Muscle layer of colon (tissue), 2 donors: ENCODE results near the gene AKR1C8.
"Not testable (repeated sequence)": the region's sequence is repeated elsewhere in the genome, so short reads cannot be mapped to it uniquely, and the experiment has no call there.

Experiments used
- H3K27ac ChIP-seq: one replicate; pipeline ENCODE4 v1.7.0; 2013; ENCODE audit warnings: low read depth, mild to moderate bottlenecking, low read length, moderate library complexity
- H3K27me3 ChIP-seq, 2 donors: one replicate each; pipeline ENCODE4 v1.7.0; 2013; ENCODE audit warnings: low read length in 2 of 2, mild to moderate bottlenecking in 2 of 2; ENCODE audit not compliant: insufficient read depth in 2 of 2, control insufficient read depth in 1 of 2
- H3K36me3 ChIP-seq: one replicate; pipeline ENCODE4 v1.7.0; 2013; ENCODE audit warnings: mild to moderate bottlenecking, low read length; ENCODE audit not compliant: insufficient read depth
- H3K4me1 ChIP-seq: one replicate; pipeline ENCODE4 v1.7.0; 2013; ENCODE audit warnings: mild to moderate bottlenecking, low read length; ENCODE audit not compliant: insufficient read depth
- H3K4me3 ChIP-seq, 2 donors: one replicate each; pipeline ENCODE4 v1.7.0; 2013; ENCODE audit warnings: low read length in 2 of 2, low read depth in 1 of 2, mild to moderate bottlenecking in 1 of 2, moderate library complexity in 1 of 2
- H3K9ac ChIP-seq: one replicate; pipeline ENCODE4 v1.7.0; 2013; ENCODE audit warnings: low read length
- H3K9me3 ChIP-seq: one replicate; pipeline ENCODE4 v1.7.0; 2013; ENCODE audit warnings: mild to moderate bottlenecking, low read length
- donor health status: abdominal sarcoma.
- donor health status: Adenocarcinoma of cecum.

AKR1C8 gene

GRCh38 chr10:5163487-5163886 is 21.5 kb downstream of the AKR1C8 start:
- H3K4me3 ChIP-seq: no peak overlapping the region
- H3K36me3 ChIP-seq: no peaks in the 10 kb centered on the region
- peaks cover 11% of the 10 kb centered on the region for H3K9me3 ChIP-seq
- no peaks in the 10 kb centered on the region for H3K27me3 ChIP-seq
- no peaks in the 10 kb centered on the region for H3K4me1 ChIP-seq
- H3K9ac ChIP-seq: no peak overlapping the region
- no peak overlapping the region for H3K27ac ChIP-seq

GRCh38 chr10:5159126-5159525 is 25.8 kb downstream of the AKR1C8 start:
- no peak overlapping the region for H3K27ac ChIP-seq
- H3K9ac ChIP-seq: no peak overlapping the region
- no peak overlapping the region for H3K4me3 ChIP-seq
- no peaks in the 10 kb centered on the region for H3K36me3 ChIP-seq
- no peaks in the 10 kb centered on the region for H3K4me1 ChIP-seq
- H3K9me3 ChIP-seq: no peaks in the 10 kb centered on the region
- no peaks in the 10 kb centered on the region for H3K27me3 ChIP-seq

GRCh38 chr10:5157501-5157900 is 27.4 kb downstream of the AKR1C8 start:
- Histone ChIP-seq H3K9me3 (no peaks in the 10 kb centered on the region), H3K36me3 (no peaks in the 10 kb centered on the region), H3K27ac (no peak overlapping the region), H3K27me3 (no peaks in the 10 kb centered on the region), H3K9ac (no peak overlapping the region), H3K4me3 (no peak overlapping the region), H3K4me1 (no peaks in the 10 kb centered on the region)

- H3K4me3 ChIP-seq: no peak overlapping the region
- H3K27ac ChIP-seq: no peak overlapping the region
- no peaks in the 10 kb centered on the region for H3K9me3 ChIP-seq
- no peak overlapping the region for H3K9ac ChIP-seq
- H3K27me3 ChIP-seq: no peaks in the 10 kb centered on the region
- H3K4me1 ChIP-seq: no peaks in the 10 kb centered on the region
- no peaks in the 10 kb centered on the region for H3K36me3 ChIP-seq
Measured at GRCh38 chr10:5155951-5156350, 29.0 kb downstream of the AKR1C8 start.

- no peak overlapping the region for H3K4me3 ChIP-seq
- H3K9ac ChIP-seq: no peak overlapping the region
- H3K36me3 ChIP-seq: no peaks in the 10 kb centered on the region
- H3K9me3 ChIP-seq: no peaks in the 10 kb centered on the region
- H3K27ac ChIP-seq: no peak overlapping the region
- H3K27me3 ChIP-seq: no peaks in the 10 kb centered on the region
- no peaks in the 10 kb centered on the region for H3K4me1 ChIP-seq
Measured at GRCh38 chr10:5151076-5151475, 33.9 kb downstream of the AKR1C8 start.

GRCh38 chr10:5148678-5149032 is 36.3 kb downstream of the AKR1C8 start:
- no peak overlapping the region for H3K9ac ChIP-seq
- H3K36me3 ChIP-seq: no peaks in the 10 kb centered on the region
- no peaks in the 10 kb centered on the region for H3K4me1 ChIP-seq
- no peaks in the 10 kb centered on the region for H3K27me3 ChIP-seq
- no peak overlapping the region for H3K27ac ChIP-seq
- no peak overlapping the region for H3K4me3 ChIP-seq
- no peaks in the 10 kb centered on the region for H3K9me3 ChIP-seq

GRCh38 chr10:5147981-5148677 is 36.8 kb downstream of the AKR1C8 start:
- no peaks in the 10 kb centered on the region for H3K36me3 ChIP-seq
- H3K4me3 ChIP-seq: no peak overlapping the region
- H3K27ac ChIP-seq: no peak overlapping the region
- no peaks in the 10 kb centered on the region for H3K9me3 ChIP-seq
- H3K9ac ChIP-seq: no peak overlapping the region
- no peaks in the 10 kb centered on the region for H3K4me1 ChIP-seq
- H3K27me3 ChIP-seq: no peaks in the 10 kb centered on the region

- H3K4me3 ChIP-seq: no peak overlapping the region
- no peaks in the 10 kb centered on the region for H3K36me3 ChIP-seq
- no peak overlapping the region for H3K9ac ChIP-seq
- H3K4me1 ChIP-seq: no peaks in the 10 kb centered on the region
- H3K27me3 ChIP-seq: no peaks in the 10 kb centered on the region
- no peaks in the 10 kb centered on the region for H3K9me3 ChIP-seq
- no peak overlapping the region for H3K27ac ChIP-seq
Measured at GRCh38 chr10:5147255-5147980, 37.5 kb downstream of the AKR1C8 start.

GRCh38 chr10:5146920-5147254 is 38.1 kb downstream of the AKR1C8 start:
- Histone ChIP-seq H3K36me3 (no peaks in the 10 kb centered on the region), H3K27me3 (no peaks in the 10 kb centered on the region), H3K9ac (no peak overlapping the region), H3K4me3 (no peak overlapping the region), H3K9me3 (no peaks in the 10 kb centered on the region), H3K4me1 (no peaks in the 10 kb centered on the region), H3K27ac (no peak overlapping the region)

GRCh38 chr10:5143137-5143536 is 41.8 kb downstream of the AKR1C8 start:
- H3K36me3 ChIP-seq: no peaks in the 10 kb centered on the region
- H3K4me1 ChIP-seq: no peaks in the 10 kb centered on the region
- H3K9ac ChIP-seq: no peak overlapping the region
- no peaks in the 10 kb centered on the region for H3K9me3 ChIP-seq
- no peak overlapping the region for H3K4me3 ChIP-seq
- no peaks in the 10 kb centered on the region for H3K27me3 ChIP-seq
- no peak overlapping the region for H3K27ac ChIP-seq

GRCh38 chr10:5142199-5142598 is 42.8 kb downstream of the AKR1C8 start:
- Histone ChIP-seq H3K9me3 (no peaks in the 10 kb centered on the region), H3K36me3 (no peaks in the 10 kb centered on the region), H3K4me3 (no peak overlapping the region), H3K27ac (no peak overlapping the region), H3K9ac (no peak overlapping the region), H3K27me3 (no peaks in the 10 kb centered on the region), H3K4me1 (no peaks in the 10 kb centered on the region)

- not testable (repeated sequence) for H3K4me3 ChIP-seq, H3K36me3 ChIP-seq, H3K27me3 ChIP-seq, H3K9ac ChIP-seq, H3K27ac ChIP-seq, H3K9me3 ChIP-seq, H3K4me1 ChIP-seq
Measured at GRCh38 chr10:5137699-5138098, 47.3 kb downstream of the AKR1C8 start.
